Measurements from ENCODE around the gene LYRM1. TPM values are rescaled to one million over a fixed set of nuclear protein-coding genes. Genes with fewer than 3 reads are reported as not detected.

Gene LYRM1
- total RNA-seq, 2 donors from 2014 or later: 18.7 to 34.9 TPM

DNA sequence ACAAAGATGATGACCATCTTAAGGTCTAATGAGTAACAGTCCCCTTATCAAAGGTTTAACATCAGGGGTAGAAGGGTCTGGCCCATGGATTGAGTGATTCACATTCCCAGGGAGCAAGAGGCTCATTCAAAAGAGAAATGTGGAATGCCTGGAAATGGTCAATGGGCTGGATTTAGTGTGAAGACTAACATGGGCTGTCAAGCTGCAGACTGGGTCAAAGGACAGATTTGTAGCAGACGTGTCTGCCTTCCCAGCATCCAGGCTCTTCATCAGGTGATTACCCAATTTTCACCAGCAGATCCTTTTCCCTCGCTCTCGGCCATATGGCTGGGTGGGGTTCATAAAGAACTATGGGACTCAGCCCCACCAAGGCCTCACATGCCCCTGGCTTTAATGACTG lies 27.2 kb upstream of the LYRM1 start:
- ATAC-seq (ENCODE audit: insufficient number of reproducible peaks, low FRiP score, low read depth): no peak
- H3K4me1 ChIP-seq (ENCODE audit: control insufficient read depth in 1 of 2, low read depth in 2 of 2): peaks cover 76 to 85% of the 10 kb centered on the region in 2 donors

DNA sequence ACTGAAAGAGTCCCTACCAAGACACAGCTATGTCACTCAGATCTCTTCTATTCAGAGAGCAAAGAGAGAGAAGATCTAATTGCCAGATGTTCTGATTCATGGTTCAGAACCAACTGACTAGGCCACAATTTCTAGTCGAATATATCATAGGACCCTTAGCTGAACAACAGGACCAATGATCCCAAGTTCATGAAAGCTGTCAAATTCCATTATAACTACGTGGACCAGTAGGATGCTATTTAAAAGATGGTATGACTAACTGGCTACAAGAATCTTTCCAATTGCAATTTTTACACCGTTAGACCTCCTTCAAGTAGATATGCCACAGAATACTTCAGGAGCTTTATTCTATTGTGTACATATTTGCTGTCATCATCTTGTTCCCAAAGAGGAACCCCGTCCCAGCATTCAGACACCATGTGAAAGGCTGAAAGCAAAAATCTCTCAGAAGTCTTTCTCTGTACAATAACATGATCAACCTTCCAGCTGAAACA lies 26.4 kb upstream of the LYRM1 start:
- ATAC-seq (ENCODE audit: insufficient number of reproducible peaks, low FRiP score, low read depth): no peak
- no peaks in the 10 kb centered on the region for H3K9me3 ChIP-seq
- peak overlapping the region; percentile 84 to 88 for H3K27ac ChIP-seq
- peak overlapping the region; percentile 7 for H3K4me3 ChIP-seq
- peaks cover 76 to 85% of the 10 kb centered on the region in 2 donors for H3K4me1 ChIP-seq (ENCODE audit: control insufficient read depth in 1 of 2, low read depth in 2 of 2)
- H3K27me3 ChIP-seq (replicated peaks; ENCODE audit: insufficient read depth): no peaks in the 10 kb centered on the region
- TF ChIP-seq, protein P1, sequence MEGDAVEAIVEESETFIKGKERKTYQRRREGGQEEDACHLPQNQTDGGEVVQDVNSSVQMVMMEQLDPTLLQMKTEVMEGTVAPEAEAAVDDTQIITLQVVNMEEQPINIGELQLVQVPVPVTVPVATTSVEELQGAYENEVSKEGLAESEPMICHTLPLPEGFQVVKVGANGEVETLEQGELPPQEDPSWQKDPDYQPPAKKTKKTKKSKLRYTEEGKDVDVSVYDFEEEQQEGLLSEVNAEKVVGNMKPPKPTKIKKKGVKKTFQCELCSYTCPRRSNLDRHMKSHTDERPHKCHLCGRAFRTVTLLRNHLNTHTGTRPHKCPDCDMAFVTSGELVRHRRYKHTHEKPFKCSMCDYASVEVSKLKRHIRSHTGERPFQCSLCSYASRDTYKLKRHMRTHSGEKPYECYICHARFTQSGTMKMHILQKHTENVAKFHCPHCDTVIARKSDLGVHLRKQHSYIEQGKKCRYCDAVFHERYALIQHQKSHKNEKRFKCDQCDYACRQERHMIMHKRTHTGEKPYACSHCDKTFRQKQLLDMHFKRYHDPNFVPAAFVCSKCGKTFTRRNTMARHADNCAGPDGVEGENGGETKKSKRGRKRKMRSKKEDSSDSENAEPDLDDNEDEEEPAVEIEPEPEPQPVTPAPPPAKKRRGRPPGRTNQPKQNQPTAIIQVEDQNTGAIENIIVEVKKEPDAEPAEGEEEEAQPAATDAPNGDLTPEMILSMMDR (IDR thresholded peaks at IDR 0.05): no peak
- no peak for DNase-seq (ENCODE audit: low spot score)
- no peaks in the 10 kb centered on the region for H3K36me3 ChIP-seq

More for the DNA sequence above, 27.2 kb upstream of the LYRM1 start:
- H3K27ac ChIP-seq: peak overlapping the region; percentile 84 to 88
- no peak for DNase-seq (ENCODE audit: low spot score)
- TF ChIP-seq, protein P1 (IDR thresholded peaks at IDR 0.05): no peak
- H3K9me3 ChIP-seq: no peaks in the 10 kb centered on the region
- H3K36me3 ChIP-seq: no peaks in the 10 kb centered on the region
- H3K27me3 ChIP-seq (replicated peaks; ENCODE audit: insufficient read depth): no peaks in the 10 kb centered on the region
- H3K4me3 ChIP-seq: no peak overlapping the region

DNA sequence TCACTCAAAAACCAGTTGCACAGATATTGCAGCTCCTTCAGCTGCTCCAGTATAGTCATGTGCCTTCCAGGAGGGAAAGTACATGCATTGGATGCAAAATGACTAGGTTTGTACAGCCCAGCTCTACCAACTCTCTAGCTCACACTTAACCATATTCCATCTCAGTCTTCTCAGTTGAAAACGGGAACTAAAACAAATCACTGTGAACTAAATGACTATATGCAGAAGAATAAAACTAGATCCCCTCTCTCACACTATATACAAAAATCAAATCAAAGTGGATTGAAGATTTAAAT lies 25.3 kb upstream of the LYRM1 start:
- H3K9me3 ChIP-seq: no peaks in the 10 kb centered on the region
- H3K36me3 ChIP-seq: no peaks in the 10 kb centered on the region
- H3K4me3 ChIP-seq: no peak overlapping the region
- TF ChIP-seq, protein P1 (IDR thresholded peaks at IDR 0.05): no peak
- H3K27me3 ChIP-seq (replicated peaks; ENCODE audit: insufficient read depth): no peaks in the 10 kb centered on the region
- H3K27ac ChIP-seq: no peak overlapping the region
- DNase-seq (ENCODE audit: low spot score): no peak
- ATAC-seq (ENCODE audit: insufficient number of reproducible peaks, low FRiP score, low read depth): no peak
- H3K4me1 ChIP-seq (ENCODE audit: control insufficient read depth in 1 of 2, low read depth in 2 of 2): peaks cover 76 to 85% of the 10 kb centered on the region in 2 donors

DNA sequence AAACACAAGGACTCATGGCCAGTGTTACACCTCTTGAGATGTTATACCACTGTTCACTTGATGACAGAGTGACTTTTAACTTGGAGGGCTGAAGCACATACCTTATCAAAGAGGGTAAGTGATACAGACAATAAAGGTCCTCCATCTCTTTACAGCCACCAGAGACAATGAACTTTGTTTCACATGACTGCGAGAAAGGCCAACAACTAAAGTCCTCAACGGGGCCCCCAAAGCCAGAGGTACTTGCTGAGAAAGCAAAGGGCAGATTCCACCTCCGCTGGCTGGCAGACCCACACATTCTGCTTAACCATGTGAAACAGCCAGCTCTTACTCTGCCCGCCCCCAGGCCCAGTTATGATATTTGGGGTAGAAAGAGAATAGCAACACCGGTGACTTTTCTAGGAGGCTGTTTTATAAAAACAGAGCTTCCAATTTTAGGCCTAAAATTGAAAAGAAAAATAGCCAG lies 21.9 kb upstream of the LYRM1 start:
- Histone ChIP-seq H3K4me1 (ENCODE audit: control insufficient read depth in 1 of 2, low read depth in 2 of 2) (peaks cover 59 to 81% of the 10 kb centered on the region in 2 donors), H3K36me3 (no peaks in the 10 kb centered on the region), H3K27me3 (replicated peaks; ENCODE audit: insufficient read depth) (no peaks in the 10 kb centered on the region), H3K4me3 (peak overlapping the region; percentile 54), H3K9me3 (no peaks in the 10 kb centered on the region), H3K27ac (peak overlapping the region; percentile 75 to 85)
- ATAC-seq (ENCODE audit: insufficient number of reproducible peaks, low FRiP score, low read depth) (no peak), DNase-seq (ENCODE audit: low spot score) (no peak)
- TF ChIP-seq, protein P1 (IDR thresholded peaks at IDR 0.05): no peak

DNA sequence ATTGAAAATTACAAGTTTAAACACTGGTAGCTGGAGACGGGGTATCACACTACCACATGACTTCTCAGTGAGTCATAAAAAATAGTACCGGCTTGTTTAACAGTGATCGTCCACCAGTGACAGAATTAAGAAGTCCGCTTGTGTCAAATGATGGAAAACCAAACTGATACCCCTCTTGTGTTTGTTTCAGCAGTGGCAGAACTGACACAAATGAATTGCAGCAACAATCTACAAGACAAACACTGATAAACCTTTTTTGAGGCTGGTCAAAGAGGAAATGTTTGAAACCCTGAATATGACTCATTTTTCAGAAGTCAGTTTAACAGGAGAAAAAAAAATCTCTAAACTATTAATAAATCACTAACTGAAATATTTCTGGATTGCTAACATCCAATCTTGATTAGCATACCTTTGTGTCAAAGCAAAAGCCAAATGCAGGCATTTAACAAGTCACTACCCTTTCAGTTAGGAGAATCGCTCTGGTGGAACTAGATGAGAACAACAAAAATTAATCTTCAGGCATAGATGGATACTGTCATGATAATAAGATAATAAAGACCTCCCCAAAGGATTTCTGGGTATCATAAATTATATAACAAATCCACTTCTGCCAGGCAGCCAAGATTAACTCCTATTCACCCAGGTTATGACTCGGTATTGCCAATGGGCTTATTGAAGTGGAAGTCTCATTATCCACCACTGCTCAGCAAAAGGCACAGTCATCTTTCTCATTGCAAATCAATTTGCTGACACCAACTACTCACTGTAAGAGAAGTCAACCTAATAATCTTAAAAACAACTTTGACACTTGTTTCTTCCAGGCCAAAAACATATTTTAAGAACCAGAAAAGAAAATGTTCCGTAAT lies 21.2 kb upstream of the LYRM1 start:
- peak overlapping the region; percentile 75 to 85 for H3K27ac ChIP-seq
- H3K4me3 ChIP-seq: peak overlapping the region; percentile 54
- peaks cover 58 to 81% of the 10 kb centered on the region in 2 donors for H3K4me1 ChIP-seq (ENCODE audit: control insufficient read depth in 1 of 2, low read depth in 2 of 2)
- no peaks in the 10 kb centered on the region for H3K27me3 ChIP-seq (replicated peaks; ENCODE audit: insufficient read depth)
- TF ChIP-seq, protein P1 (IDR thresholded peaks at IDR 0.05): no peak
- no peaks in the 10 kb centered on the region for H3K36me3 ChIP-seq
- DNase-seq (ENCODE audit: low spot score): no peak
- H3K9me3 ChIP-seq: no peaks in the 10 kb centered on the region
- ATAC-seq (ENCODE audit: insufficient number of reproducible peaks, low FRiP score, low read depth): no peak

Data from thoracic aorta (tissue), 2 donors.